ENCODE results near the gene SLC49A3. TPM values are rescaled to one million over a fixed set of nuclear protein-coding genes. Genes with fewer than 3 reads are reported as not detected.

The SLC49A3 gene
- total RNA-seq, 1 experiment from 2014 or later: 5.5 TPM

- no peak for ATAC-seq
- no TSS peak for BruUV-seq (replicated peaks)
- intact Hi-C loops (cut with micrococcal nuclease): no loop called here
Measured at GRCh38 chr4:661881-662761, 26.8 kb downstream of the SLC49A3 start.

GRCh38 chr4:661231-661630, 27.7 kb downstream of the SLC49A3 start:
- DNase-seq (ENCODE audit: low read depth, low spot score) (no peak), ATAC-seq (no peak)
- Histone ChIP-seq H3K27me3 (ENCODE audit: insufficient read depth, low read length) (no peaks in the 10 kb centered on the region), H3K4me2 (ENCODE audit: low read length) (no peak overlapping the region), H3K9me2 (ENCODE audit: insufficient read depth) (no peaks in the 10 kb centered on the region), H3K9me3 (ENCODE audit: control insufficient read depth in 1 of 2, insufficient read depth in 1 of 2, low read depth in 1 of 2, low read length in 2 of 2) (no peaks in the 10 kb centered on the region), H3K4me3 (replicated peaks in 1 of 2; ENCODE audit: low read depth in 1 of 2, low read length in 2 of 2) (no peak overlapping the region), H3K27ac (ENCODE audit: low read depth, low read length) (no peak overlapping the region), H3K4me1 (ENCODE audit: control insufficient read depth in 1 of 2, insufficient read depth in 2 of 2, low read length in 2 of 2) (no peaks in the 10 kb centered on the region), H4K20me1 (ENCODE audit: insufficient read depth) (no peaks in the 10 kb centered on the region), H3K79me2 (ENCODE audit: insufficient read depth, low read length) (no peaks in the 10 kb centered on the region), H3K36me3 (ENCODE audit: control insufficient read depth in 1 of 2, insufficient read depth in 2 of 2, low read length in 2 of 2) (no peaks in the 10 kb centered on the region), H2AFZ (ENCODE audit: low read depth, low read length, poor library complexity, severe bottlenecking) (no peak overlapping the region), H3K9ac (ENCODE audit: low read length) (no peak overlapping the region)
- ChIA-PET POLR2A (no interaction called here), CTCF (no interaction called here), RAD21 (ENCODE audit: low non-redundant PET in 1 of 2, low total read pairs in 2 of 2, uncharacterized antibody in 2 of 2, unreplicated experiment in 2 of 2) (no interaction called here)
- BruUV-seq (replicated peaks): no TSS peak
- intact Hi-C loops (cut with micrococcal nuclease): no loop called here
- no peak for TF ChIP-seq CTCF (IDR thresholded peaks at IDR 0.05 in 2 of 3, conservative IDR thresholded peaks at IDR 0.05 in 1 of 3; ENCODE audit: borderline replicate concordance in 1 of 3, insufficient read depth in 1 of 3, low read depth in 2 of 3, low read length in 2 of 3)
- TF ChIP-seq REST (IDR thresholded peaks at IDR 0.05; ENCODE audit: low read depth): no peak
- TF ChIP-seq ATF3 (IDR thresholded peaks at IDR 0.05): no peak
- TF ChIP-seq EZH2 (IDR thresholded peaks at IDR 0.05): no peak
- TF ChIP-seq ZNF274 (IDR thresholded peaks at IDR 0.05; ENCODE audit: low read depth, low read length): no peak
- no peak for TF ChIP-seq JUND (IDR thresholded peaks at IDR 0.05)
- TF ChIP-seq POLR2A (IDR thresholded peaks at IDR 0.05; ENCODE audit: borderline replicate concordance, extremely low read depth, insufficient read depth, insufficient read length): no peak
- no peak for TF ChIP-seq FOSL1 (IDR thresholded peaks at IDR 0.05; ENCODE audit: low read depth)
- no peak for TF ChIP-seq CEBPB (IDR thresholded peaks at IDR 0.05; ENCODE audit: low read depth)

More at GRCh38 chr4:661881-662761, 26.8 kb downstream of the SLC49A3 start:
- Histone ChIP-seq H2AFZ (ENCODE audit: low read depth, low read length, poor library complexity, severe bottlenecking) (no peak overlapping the region), H3K36me3 (ENCODE audit: control insufficient read depth in 1 of 2, insufficient read depth in 2 of 2, low read length in 2 of 2) (no peaks in the 10 kb centered on the region), H3K9ac (ENCODE audit: low read length) (no peak overlapping the region), H3K9me3 (ENCODE audit: control insufficient read depth in 1 of 2, insufficient read depth in 1 of 2, low read depth in 1 of 2, low read length in 2 of 2) (no peaks in the 10 kb centered on the region), H4K20me1 (ENCODE audit: insufficient read depth) (no peaks in the 10 kb centered on the region), H3K9me2 (ENCODE audit: insufficient read depth) (no peaks in the 10 kb centered on the region), H3K27me3 (ENCODE audit: insufficient read depth, low read length) (no peaks in the 10 kb centered on the region), H3K79me2 (ENCODE audit: insufficient read depth, low read length) (no peaks in the 10 kb centered on the region), H3K27ac (ENCODE audit: low read depth, low read length) (no peak overlapping the region), H3K4me1 (ENCODE audit: control insufficient read depth in 1 of 2, insufficient read depth in 2 of 2, low read length in 2 of 2) (no peaks in the 10 kb centered on the region), H3K4me3 (replicated peaks in 1 of 2; ENCODE audit: low read depth in 1 of 2, low read length in 2 of 2) (no peak overlapping the region), H3K4me2 (ENCODE audit: low read length) (no peak overlapping the region)
- RAD21 ChIA-PET (ENCODE audit: low non-redundant PET in 1 of 2, low total read pairs in 2 of 2, uncharacterized antibody in 2 of 2, unreplicated experiment in 2 of 2): no interaction called here
- no peak for DNase-seq (ENCODE audit: low read depth, low spot score)
- TF ChIP-seq CBX3 (IDR thresholded peaks at IDR 0.05; ENCODE audit: low read depth): no peak
- no peak for TF ChIP-seq ELF1 (IDR thresholded peaks at IDR 0.05; ENCODE audit: borderline replicate concordance, low read depth)
- no peak for TF ChIP-seq EZH2phosphoT487 (IDR thresholded peaks at IDR 0.05; ENCODE audit: borderline replicate concordance)
- no peak for TF ChIP-seq FOSL1 (IDR thresholded peaks at IDR 0.05; ENCODE audit: low read depth)
- TF ChIP-seq SIN3A (IDR thresholded peaks at IDR 0.05; ENCODE audit: low read depth): no peak
- TF ChIP-seq CEBPB (IDR thresholded peaks at IDR 0.05; ENCODE audit: low read depth): no peak
- TF ChIP-seq RAD21 (IDR thresholded peaks at IDR 0.05; ENCODE audit: low read depth): no peak
- TF ChIP-seq JUND (IDR thresholded peaks at IDR 0.05): no peak
- TF ChIP-seq SRF (IDR thresholded peaks at IDR 0.05; ENCODE audit: low read depth): no peak
- TF ChIP-seq EGR1 (IDR thresholded peaks at IDR 0.05; ENCODE audit: low read depth): no peak
- no peak for TF ChIP-seq MAX (IDR thresholded peaks at IDR 0.05)
- POLR2A ChIA-PET: no interaction called here
- CTCF ChIA-PET: no interaction called here

All from HCT116 (cell line).